Stimulated activated CD4-positive, alpha-beta T cell treated with anti-CD3 and anti-CD28 coated beads, Interleukin-4, amount 100 ng/mL, for 48 hours (primary cell): ENCODE measurements around the gene RPA3.

Source experiments
- DNase-seq, 2 donors: peaks; one replicate each; pipeline ENCODE4 v3.0.0-alpha.2; 2020; ENCODE audit warnings: low read depth in 2 of 2

RPA3 gene

DNA sequence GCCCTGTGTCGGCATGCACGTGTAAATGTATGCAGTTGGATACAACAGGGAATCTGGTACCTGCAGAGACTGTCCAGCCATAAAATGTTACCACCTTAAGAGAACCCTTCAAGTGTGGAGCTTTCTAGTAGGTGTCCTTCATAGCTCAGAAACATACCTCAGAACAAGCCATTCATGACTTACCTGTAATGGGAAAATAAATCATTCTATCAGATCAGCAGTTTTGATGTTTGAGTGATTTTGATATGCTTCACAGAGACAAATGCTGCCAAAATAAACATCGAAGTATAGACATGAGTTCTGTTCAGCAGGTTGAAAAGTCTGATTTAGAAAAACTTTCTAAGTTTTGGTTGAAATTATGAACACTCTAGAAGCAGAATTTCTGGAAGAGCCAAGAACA is 111.4 kb downstream of the RPA3 start:
- no peak for DNase-seq

DNA sequence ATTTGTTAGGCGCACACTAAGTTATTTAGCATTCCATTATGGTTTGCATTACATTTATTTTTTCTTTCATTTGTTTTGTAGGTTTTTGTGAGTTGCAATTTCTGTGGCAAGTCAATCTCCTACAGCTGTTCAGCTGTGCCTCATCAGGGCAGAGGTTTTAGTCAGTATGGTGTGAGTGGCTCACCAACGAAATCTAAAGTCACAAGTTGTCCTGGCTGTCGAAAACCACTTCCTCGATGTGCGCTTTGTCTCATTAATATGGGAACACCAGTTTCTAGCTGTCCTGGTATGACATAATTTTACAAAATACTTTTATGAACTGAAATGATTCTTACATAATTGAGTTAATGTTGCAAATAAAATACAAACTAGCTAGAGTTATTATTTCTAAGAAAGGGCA is 122.2 kb downstream of the RPA3 start:
- no peak for DNase-seq

DNA sequence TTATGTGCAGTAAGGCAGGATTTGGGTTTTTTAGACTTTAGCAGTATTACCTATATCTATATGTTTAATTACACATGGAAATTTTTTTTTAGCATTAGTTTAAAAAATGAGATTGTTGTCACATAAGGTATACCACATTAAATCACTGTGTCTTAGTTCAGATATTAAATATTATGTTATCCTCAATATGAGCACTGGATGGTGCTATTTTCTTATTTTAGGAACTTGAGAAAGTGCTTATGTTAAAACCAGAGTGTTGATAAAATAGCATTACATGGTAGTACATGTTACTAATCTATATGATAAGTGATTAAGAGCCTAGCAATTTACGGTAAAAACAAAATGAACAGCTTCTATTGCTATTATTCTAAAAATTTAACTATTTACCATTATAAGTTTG is 123.0 kb downstream of the RPA3 start:
- no peak for DNase-seq
